ENCODE measurements around the gene ZNF76. TPM values are rescaled to one million over a fixed set of nuclear protein-coding genes. Genes with fewer than 3 reads are reported as not detected.

ZNF76 gene
- total and polyA plus RNA-seq, 10 of the 15 experiments (the other 5 are each of a cell fraction or from before 2014, with no cell fraction given) = 2.8 to 41.0 (median 24.8) TPM

GRCh38 chr6:35242486-35242885 is 17.0 kb upstream of the ZNF76 start (continued):
- TF ChIP-seq ZNF592 (IDR thresholded peaks at IDR 0.05) = no peak
- no peak for TF ChIP-seq LARP7 (IDR thresholded peaks at IDR 0.05)
- no peak for TF ChIP-seq ZNF274 (IDR thresholded peaks at IDR 0.05; ENCODE audit: insufficient read depth, insufficient read length)
- TF ChIP-seq PAX8 (IDR thresholded peaks at IDR 0.05) = no peak
- no peak for TF ChIP-seq RELA (IDR thresholded peaks at IDR 0.05; ENCODE audit: borderline replicate concordance, partially characterized antibody)
- no peak for TF ChIP-seq BCL3 (IDR thresholded peaks at IDR 0.05; ENCODE audit: borderline replicate concordance, insufficient read depth, low read depth, low read length, poor library complexity, severe bottlenecking)
- TF ChIP-seq SREBF1 (IDR thresholded peaks at IDR 0.05; ENCODE audit: low read length) = no peak
- no peak for TF ChIP-seq MLLT1 (IDR thresholded peaks at IDR 0.05)

All from GM12878 (cell line).